GM12878 (cell line): ENCODE data around the gene XRCC2. TPM values are rescaled to one million over a fixed set of nuclear protein-coding genes. Genes with fewer than 3 reads are reported as not detected.

Experiments
- ATAC-seq: fragments of 200-7000 bp; cut with Tn5 transposase; 3 replicates; pipeline ENCODE4 v1.9.1; 2020; ENCODE audit warnings: mild to moderate bottlenecking, moderate library complexity
- BruUV-seq: library from RNA; stranded (reverse); fragments of 400-500 nt; replicated peaks from 2 replicates; lab custom pipeline; 2021; lab: Mats Ljungman, UMichigan
- CTCF ChIA-PET: fragments of 300-600 bp; sonication (Branson Sonifier 250); formaldehyde crosslinking; extraction: SDS; loops from one replicate; lab custom pipeline; 2021; ENCODE audit warnings: inconsistent platforms; lab: Yijun Ruan, JAX
- POLR2A ChIA-PET: fragments of 350-600 bp; formaldehyde crosslinking; extraction: SDS; loops from one replicate; lab custom pipeline; 2021; ENCODE audit warnings: inconsistent platforms; lab: Charles Lee
- RAD21 ChIA-PET: fragments of 300-600 bp; sonication (Branson Sonifier 250); formaldehyde crosslinking; loops from one replicate; lab custom pipeline; 2023; ENCODE audit warnings: antibody characterized with exemption; ENCODE audit not compliant: unreplicated experiment; lab: Charles Lee
- SMC1A ChIA-PET: fragments of 300-600 bp; sonication (Branson Sonifier 250); formaldehyde crosslinking; loops from one replicate; lab custom pipeline; 2023; ENCODE audit not compliant: unreplicated experiment, uncharacterized antibody; lab: Charles Lee
- DNase-seq: peaks from one replicate; pipeline ENCODE4 v3.0.0-alpha.2; 2011; ENCODE audit warnings: low read depth, low spot score
- FAIRE-seq: peaks from 3 replicates; lab custom pipeline; 2011; peaks lifted over from hg19 to GRCh38; lab: Jason Lieb, UNC
- H2AFZ ChIP-seq: 2 replicates; pipeline ENCODE4 v1.6.0; 2011; ENCODE audit warnings: low read depth, low read length, control low read depth; ENCODE audit not compliant: control insufficient read depth
- H3K27ac ChIP-seq: 2 replicates; pipeline ENCODE4 v1.5.1; 2011; ENCODE audit warnings: control low read depth; ENCODE audit not compliant: control insufficient read depth, insufficient read depth
- H3K27me3 ChIP-seq, 2 experiments: replicated peaks in 1 of 2; 2 replicates each; pipeline versions ENCODE4 v1.6.0 to v1.6.1; 2011; ENCODE audit warnings: low read length in 1 of 2; ENCODE audit not compliant: control insufficient read depth in 2 of 2, insufficient read depth in 2 of 2
- H3K36me3 ChIP-seq, 2 experiments: 2 replicates each; pipeline ENCODE4 v1.5.1; 2011; ENCODE audit warnings: low read length in 1 of 2; ENCODE audit not compliant: control insufficient read depth in 2 of 2, insufficient read depth in 2 of 2
- H3K4me1 ChIP-seq: 2 replicates; pipeline ENCODE4 v1.6.1; 2011; ENCODE audit warnings: mild to moderate bottlenecking, low read length, moderate library complexity, mixed read lengths; ENCODE audit not compliant: control insufficient read depth, insufficient read depth
- H3K4me2 ChIP-seq: 2 replicates; pipeline ENCODE4 v1.6.0; 2011; ENCODE audit warnings: control low read depth; ENCODE audit not compliant: control insufficient read depth, insufficient read depth
- H3K4me3 ChIP-seq: fragments of 200-600 bp; sonication (generic); 2 replicates; pipeline ENCODE4 v1.5.1; 2016
- H3K79me2 ChIP-seq: 2 replicates; pipeline ENCODE4 v1.6.0; 2011; ENCODE audit warnings: low read length; ENCODE audit not compliant: control insufficient read depth, insufficient read depth
- H3K9ac ChIP-seq: 2 replicates; pipeline ENCODE4 v1.8.0; 2011; ENCODE audit warnings: low read length, control low read depth, mixed read lengths; ENCODE audit not compliant: control insufficient read depth, insufficient read depth
- H3K9me3 ChIP-seq: replicated peaks from 3 replicates; pipeline ENCODE4 v1.5.1; 2011; ENCODE audit warnings: mild to moderate bottlenecking, low read length; ENCODE audit not compliant: control insufficient read depth, insufficient read depth
- H4K20me1 ChIP-seq: 2 replicates; pipeline ENCODE4 v1.6.0; 2011; ENCODE audit not compliant: control insufficient read depth, insufficient read depth
- ATF7 ChIP-seq: fragments of 450-650 bp; IDR thresholded peaks from 2 replicates; pipeline ENCODE4 v1.6.1; 2016; ENCODE audit warnings: low read depth, mild to moderate bottlenecking
- CEBPB ChIP-seq, 2 experiments: fragments of 150-350 bp in 1 of 2; IDR thresholded peaks; 2 replicates each; pipeline ENCODE4 v1.6.1; 2012 to 2014; ENCODE audit warnings: low read depth in 2 of 2, low read length in 2 of 2, borderline replicate concordance in 1 of 2, inconsistent platforms in 1 of 2
- CHD4 ChIP-seq: fragments of 200-600 bp; sonication (generic); IDR thresholded peaks from 2 replicates; pipeline ENCODE4 v1.6.1; 2016; ENCODE audit warnings: mild to moderate bottlenecking
- EGR1 ChIP-seq, 2 experiments: IDR thresholded peaks; 1 replicate in 1 of 2; 2 replicates in 1 of 2; pipeline ENCODE4 v1.6.1; 2011 to 2012; ENCODE audit warnings: low read depth in 2 of 2, low read length in 2 of 2, borderline replicate concordance in 1 of 2, mild to moderate bottlenecking in 1 of 2, moderate library complexity in 1 of 2
- HCFC1 ChIP-seq: fragments of 150-350 bp; IDR thresholded peaks from 2 replicates; pipeline ENCODE4 v1.6.1; 2014; ENCODE audit warnings: low read length
- KAT2A ChIP-seq: conservative IDR thresholded peaks from 2 replicates; pipeline ENCODE4 v1.6.1; 2011; ENCODE audit warnings: low read depth, low read length; ENCODE audit not compliant: control insufficient read depth
- LARP7 ChIP-seq: fragments of 450-650 bp; IDR thresholded peaks from 2 replicates; pipeline ENCODE4 v1.6.1; 2017; ENCODE audit warnings: mild to moderate bottlenecking
- POLR2A ChIP-seq: IDR thresholded peaks from 2 replicates; pipeline ENCODE4 v1.6.1; 2011; ENCODE audit warnings: low read depth, mild to moderate bottlenecking, low read length
- RAD51 ChIP-seq: fragments of 450-650 bp; IDR thresholded peaks from 2 replicates; pipeline ENCODE4 v1.6.1; 2016; ENCODE audit warnings: moderate library complexity, mild to moderate bottlenecking, inconsistent platforms
- SREBF2 ChIP-seq: IDR thresholded peaks from 2 replicates; pipeline ENCODE4 v1.6.1; 2012; ENCODE audit warnings: mild to moderate bottlenecking, low read length
- TARDBP ChIP-seq: IDR thresholded peaks from 2 replicates; pipeline ENCODE4 v1.6.1; 2016; ENCODE audit warnings: borderline replicate concordance
- WGBS: methylation state at CpG from one replicate; pipeline ENCODE4 v1.1.6; 2016; ENCODE audit warnings: low lambda C conversion rate; ENCODE audit not compliant: insufficient replicate concordance, insufficient coverage; ENCODE audit errors: missing lambda C conversion rate; 5-methylcytosine and 5-hydroxymethylcytosine counted together
- in situ Hi-C: fragments of 300-500 bp; cut with MboI; formaldehyde crosslinking; loops from 9 replicates; pipeline ENCODE4 v1.14.3; 2018; ENCODE audit warnings: mixed read lengths
- intact Hi-C: fragments of 100-400 bp; cut with micrococcal nuclease; formaldehyde crosslinking; loops from one replicate; pipeline ENCODE4 v1.14.2; 2022; ENCODE audit not compliant: unreplicated experiment
- polyA plus RNA-seq, 11 experiments: library from polyadenylated mRNA; depleted of rRNA in 4 of 11; unstranded in 6 of 11; stranded (reverse) in 5 of 11; fragments of >200 nt; fragmentation: Nextera tagmentation in 4 of 11; fragmentation: Illumina TruSeq in 1 of 11; extraction: Ambion mirVana in 4 of 11; extraction: Trizol in 1 of 11; gene quantifications; 1 replicate in 1 of 11; 2 replicates in 10 of 11; pipeline versions ENCODE4 v1.2.1 to v1.2.3, GENCODE V29; 2011 to 2016; ENCODE audit warnings: inconsistent platforms in 2 of 11, missing spikeins in 2 of 11, low read depth in 1 of 11
- total RNA-seq, 4 experiments: library from RNA; depleted of rRNA in 3 of 4; stranded (reverse); fragments of >200 nt in 3 of 4; fragmentation: Illumina TruSeq in 1 of 4; extraction: Trizol in 1 of 4; gene quantifications; 2 replicates each; pipeline versions ENCODE4 v1.2.1 to v1.2.3, GENCODE V29; 2013 to 2021
- TF ChIP-seq, protein P1 (sequence below): IDR thresholded peaks from 2 replicates; pipeline ENCODE4 v1.6.1; 2012; ENCODE audit warnings: mild to moderate bottlenecking, low read depth, low read length
- TF ChIP-seq, protein P2 (sequence below): fragments of 450-650 bp; IDR thresholded peaks from 2 replicates; pipeline ENCODE4 v1.6.1; 2016; ENCODE audit warnings: mild to moderate bottlenecking

Gene XRCC2
- total and polyA plus RNA-seq, 10 of the 15 experiments (the other 5 are each of a cell fraction or from before 2014, with no cell fraction given) = 4.8 to 21.4 (median 13.9) TPM

DNA sequence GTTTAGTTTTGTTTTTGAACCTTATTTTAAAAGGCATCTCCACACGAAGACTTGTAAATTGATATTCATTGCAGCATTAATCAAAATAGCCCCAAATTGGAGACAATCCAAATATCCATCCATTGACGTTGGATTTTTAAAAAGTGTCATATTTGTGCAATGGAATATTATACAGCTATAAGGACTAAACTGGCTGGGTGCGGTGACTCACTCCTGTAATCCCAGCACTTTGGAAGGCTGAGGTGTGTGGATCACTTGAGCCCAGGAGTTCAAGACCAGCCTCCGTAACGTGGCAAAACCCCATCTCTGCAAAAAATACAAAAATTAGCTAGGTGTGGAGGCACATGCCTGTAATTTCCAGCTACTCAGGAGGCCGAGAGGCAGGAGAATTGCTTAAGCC, 35.1 kb downstream of the XRCC2 start:
- no peak overlapping the region for H2AFZ ChIP-seq
- H3K9me3 ChIP-seq = no peaks in the 10 kb centered on the region
- H3K4me3 ChIP-seq = no peak overlapping the region
- no peaks in the 10 kb centered on the region for H3K79me2 ChIP-seq
- SMC1A ChIA-PET = no interaction called here
- FAIRE-seq (no peak), ATAC-seq (no peak), DNase-seq (no peak)
- TF ChIP-seq RAD51 (no peak), EGR1 (IDR thresholded peaks at IDR 0.05; ENCODE audit: borderline replicate concordance in 1 of 2, low read depth in 2 of 2, low read length in 2 of 2) (no peak), CEBPB (IDR thresholded peaks at IDR 0.05; ENCODE audit: borderline replicate concordance in 1 of 2, low read depth in 2 of 2, low read length in 2 of 2) (no peak), SREBF2 (no peak), TARDBP (no peak), POLR2A (no peak), LARP7 (no peak), ATF7 (no peak), KAT2A (no peak), HCFC1 (no peak), CHD4 (no peak)
- TF ChIP-seq, protein P1, sequence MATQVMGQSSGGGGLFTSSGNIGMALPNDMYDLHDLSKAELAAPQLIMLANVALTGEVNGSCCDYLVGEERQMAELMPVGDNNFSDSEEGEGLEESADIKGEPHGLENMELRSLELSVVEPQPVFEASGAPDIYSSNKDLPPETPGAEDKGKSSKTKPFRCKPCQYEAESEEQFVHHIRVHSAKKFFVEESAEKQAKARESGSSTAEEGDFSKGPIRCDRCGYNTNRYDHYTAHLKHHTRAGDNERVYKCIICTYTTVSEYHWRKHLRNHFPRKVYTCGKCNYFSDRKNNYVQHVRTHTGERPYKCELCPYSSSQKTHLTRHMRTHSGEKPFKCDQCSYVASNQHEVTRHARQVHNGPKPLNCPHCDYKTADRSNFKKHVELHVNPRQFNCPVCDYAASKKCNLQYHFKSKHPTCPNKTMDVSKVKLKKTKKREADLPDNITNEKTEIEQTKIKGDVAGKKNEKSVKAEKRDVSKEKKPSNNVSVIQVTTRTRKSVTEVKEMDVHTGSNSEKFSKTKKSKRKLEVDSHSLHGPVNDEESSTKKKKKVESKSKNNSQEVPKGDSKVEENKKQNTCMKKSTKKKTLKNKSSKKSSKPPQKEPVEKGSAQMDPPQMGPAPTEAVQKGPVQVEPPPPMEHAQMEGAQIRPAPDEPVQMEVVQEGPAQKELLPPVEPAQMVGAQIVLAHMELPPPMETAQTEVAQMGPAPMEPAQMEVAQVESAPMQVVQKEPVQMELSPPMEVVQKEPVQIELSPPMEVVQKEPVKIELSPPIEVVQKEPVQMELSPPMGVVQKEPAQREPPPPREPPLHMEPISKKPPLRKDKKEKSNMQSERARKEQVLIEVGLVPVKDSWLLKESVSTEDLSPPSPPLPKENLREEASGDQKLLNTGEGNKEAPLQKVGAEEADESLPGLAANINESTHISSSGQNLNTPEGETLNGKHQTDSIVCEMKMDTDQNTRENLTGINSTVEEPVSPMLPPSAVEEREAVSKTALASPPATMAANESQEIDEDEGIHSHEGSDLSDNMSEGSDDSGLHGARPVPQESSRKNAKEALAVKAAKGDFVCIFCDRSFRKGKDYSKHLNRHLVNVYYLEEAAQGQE = no peak
- TF ChIP-seq, protein P2, sequence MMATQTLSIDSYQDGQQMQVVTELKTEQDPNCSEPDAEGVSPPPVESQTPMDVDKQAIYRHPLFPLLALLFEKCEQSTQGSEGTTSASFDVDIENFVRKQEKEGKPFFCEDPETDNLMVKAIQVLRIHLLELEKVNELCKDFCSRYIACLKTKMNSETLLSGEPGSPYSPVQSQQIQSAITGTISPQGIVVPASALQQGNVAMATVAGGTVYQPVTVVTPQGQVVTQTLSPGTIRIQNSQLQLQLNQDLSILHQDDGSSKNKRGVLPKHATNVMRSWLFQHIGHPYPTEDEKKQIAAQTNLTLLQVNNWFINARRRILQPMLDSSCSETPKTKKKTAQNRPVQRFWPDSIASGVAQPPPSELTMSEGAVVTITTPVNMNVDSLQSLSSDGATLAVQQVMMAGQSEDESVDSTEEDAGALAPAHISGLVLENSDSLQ = no peak
- no peak overlapping the region for H3K27ac ChIP-seq
- no peaks in the 10 kb centered on the region for H4K20me1 ChIP-seq
- POLR2A ChIA-PET = no interaction called here
- intact Hi-C loops = no loop called here
- no peaks in the 10 kb centered on the region for H3K36me3 ChIP-seq
- H3K27me3 ChIP-seq = no peaks in the 10 kb centered on the region
- CTCF ChIA-PET = interaction anchor here (0.6 to 0.9 kb wide), 3 partner anchors 17 to 582 kb away, joined by 3 to 4 read pairs (median 4); no protein-coding TSS in a partner anchor
- 75% methylated on average over 6 of the region's 6 CpGs for WGBS
- no peak overlapping the region for H3K4me2 ChIP-seq
- RAD21 ChIA-PET = interaction anchor here (0.7 kb wide), 1 partner anchor 1017 kb away, joined by 3 read pairs; no protein-coding TSS in a partner anchor
- in situ Hi-C loops = no loop called here
- no peaks in the 10 kb centered on the region for H3K4me1 ChIP-seq
- no peak overlapping the region for H3K9ac ChIP-seq
- no TSS peak for BruUV-seq
